Measurements from ENCODE around the gene HSPA14. TPM values are rescaled to one million over a fixed set of nuclear protein-coding genes. Genes with fewer than 3 reads are reported as not detected.
A peak's percentile ranks its signal among the peaks of the same experiment; 100 is the strongest.
"Not testable (repeated sequence)": the region's sequence is repeated elsewhere in the genome, so short reads cannot be mapped to it uniquely, and the experiment has no call there.

Gene HSPA14, protein sequence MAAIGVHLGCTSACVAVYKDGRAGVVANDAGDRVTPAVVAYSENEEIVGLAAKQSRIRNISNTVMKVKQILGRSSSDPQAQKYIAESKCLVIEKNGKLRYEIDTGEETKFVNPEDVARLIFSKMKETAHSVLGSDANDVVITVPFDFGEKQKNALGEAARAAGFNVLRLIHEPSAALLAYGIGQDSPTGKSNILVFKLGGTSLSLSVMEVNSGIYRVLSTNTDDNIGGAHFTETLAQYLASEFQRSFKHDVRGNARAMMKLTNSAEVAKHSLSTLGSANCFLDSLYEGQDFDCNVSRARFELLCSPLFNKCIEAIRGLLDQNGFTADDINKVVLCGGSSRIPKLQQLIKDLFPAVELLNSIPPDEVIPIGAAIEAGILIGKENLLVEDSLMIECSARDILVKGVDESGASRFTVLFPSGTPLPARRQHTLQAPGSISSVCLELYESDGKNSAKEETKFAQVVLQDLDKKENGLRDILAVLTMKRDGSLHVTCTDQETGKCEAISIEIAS
- total RNA-seq (2014; rRNA removed; shearing (Covaris generic); ENCODE audit: low replicate concordance), result 30.5 and 54.1 TPM in 2 replicates

DNA sequence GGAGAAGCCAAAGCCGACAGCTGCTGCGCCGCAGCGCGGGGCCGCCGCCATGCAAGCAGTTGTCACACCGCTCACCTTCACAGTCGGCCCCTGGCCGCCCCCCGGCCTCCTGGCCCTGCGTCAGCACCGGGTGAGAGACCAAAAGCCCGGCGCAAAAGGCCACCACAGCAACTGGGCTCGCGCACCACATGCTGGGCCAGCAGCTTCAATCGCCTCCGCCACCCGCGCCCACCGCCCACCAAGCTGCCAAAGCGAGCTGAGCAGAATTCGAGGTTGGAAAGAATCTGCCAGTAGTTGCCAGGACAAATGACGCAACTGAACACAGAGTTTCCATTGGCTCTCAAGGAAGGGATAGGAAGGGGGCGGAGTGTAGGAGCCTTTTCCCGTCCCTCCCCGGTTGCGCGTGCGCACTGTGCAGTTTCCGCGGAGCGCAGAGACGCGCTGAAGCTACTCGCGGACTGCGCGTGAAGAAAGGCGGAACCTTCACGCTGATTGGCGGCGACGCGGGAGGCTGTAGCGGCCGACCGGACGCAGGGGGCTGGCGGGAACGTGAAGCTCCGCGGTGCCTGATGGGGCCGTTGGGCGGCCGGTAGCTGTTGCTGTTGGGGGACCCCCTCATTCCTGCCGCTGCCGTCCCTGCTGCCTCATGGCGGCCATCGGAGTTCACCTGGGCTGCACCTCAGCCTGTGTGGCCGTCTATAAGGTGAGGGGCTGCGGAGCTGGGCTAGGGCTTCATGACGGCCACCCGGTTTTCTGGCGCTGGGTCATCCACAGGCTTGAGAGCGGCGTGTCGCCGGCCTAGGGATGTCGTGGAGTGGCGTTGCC is at the start of gene HSPA14, which contains the start of the genes CDNF and MSANTD7:
HSPA14 (plus strand) TSS at position 550 of the 825 bp plus-strand sequence; CDS start at position 647, 97 bp downstream.
CDNF (minus strand) TSS at position 281 of the 825 bp plus-strand sequence; CDS start at position 190, 91 bp downstream.
MSANTD7 (plus strand) TSS at position 550 of the 825 bp plus-strand sequence. CDS start 3,979 bp downstream, outside the sequence.
- DNase-seq, result peak; percentile 97
- H3K4me3 ChIP-seq, result peak within 1 kb of the TSS; percentile 80
- no peaks in the 10 kb centered on the region for H3K27me3 ChIP-seq
- no peaks in the 10 kb centered on the region for H3K9me3 ChIP-seq
- peaks cover 29% of the 10 kb centered on the region for H3K36me3 ChIP-seq

DNA sequence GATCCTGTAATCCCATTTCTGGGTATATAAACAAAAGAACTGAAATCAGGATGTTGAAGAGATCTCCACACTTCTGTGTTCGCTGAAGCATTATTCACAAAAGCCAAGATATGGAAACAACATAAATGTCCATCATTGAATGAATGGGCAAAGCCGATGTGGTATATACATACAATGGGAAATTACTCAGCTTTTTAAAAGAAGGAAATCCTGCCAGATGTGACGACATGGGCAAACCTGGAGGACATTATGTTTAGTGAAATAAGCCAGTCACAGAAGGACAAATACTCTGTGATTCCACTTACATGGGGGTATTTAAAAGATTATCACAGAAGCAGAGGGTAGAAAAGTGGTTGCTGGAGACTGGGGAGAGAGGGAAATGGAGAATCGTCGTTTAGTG is 39.5 kb upstream of the HSPA14 start:
- Histone ChIP-seq H3K27me3 (no peaks in the 10 kb centered on the region), H3K36me3 (no peaks in the 10 kb centered on the region)

DNA sequence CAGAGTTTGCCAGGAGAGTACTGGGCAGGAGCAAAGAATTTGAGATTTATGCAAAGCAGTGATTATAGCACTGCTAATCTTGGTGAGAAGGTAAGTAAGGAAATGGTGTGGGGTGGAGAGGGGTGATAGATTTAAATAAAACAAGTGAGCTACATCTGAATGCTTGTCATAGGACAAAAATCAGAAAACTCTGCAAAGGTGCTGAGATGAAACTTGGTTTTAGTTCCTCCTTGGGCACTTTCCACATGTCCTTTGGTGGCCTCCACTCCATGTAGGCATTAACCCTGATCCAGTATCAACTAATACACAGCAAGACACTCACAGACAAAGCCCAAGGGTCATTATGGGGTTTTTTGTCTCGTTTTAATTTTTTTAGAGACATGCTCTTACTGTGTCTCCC is 37.7 kb upstream of the HSPA14 start:
- Histone ChIP-seq H3K27me3 (no peaks in the 10 kb centered on the region), H3K4me3 (no peak overlapping the region), H3K9me3 (no peaks in the 10 kb centered on the region), H3K36me3 (no peaks in the 10 kb centered on the region)
- DNase-seq, result no peak

More for the DNA sequence above, 39.5 kb upstream of the HSPA14 start:
- H3K9me3 ChIP-seq, result no peaks in the 10 kb centered on the region
- no peak overlapping the region for H3K4me3 ChIP-seq
- no peak for DNase-seq

DNA sequence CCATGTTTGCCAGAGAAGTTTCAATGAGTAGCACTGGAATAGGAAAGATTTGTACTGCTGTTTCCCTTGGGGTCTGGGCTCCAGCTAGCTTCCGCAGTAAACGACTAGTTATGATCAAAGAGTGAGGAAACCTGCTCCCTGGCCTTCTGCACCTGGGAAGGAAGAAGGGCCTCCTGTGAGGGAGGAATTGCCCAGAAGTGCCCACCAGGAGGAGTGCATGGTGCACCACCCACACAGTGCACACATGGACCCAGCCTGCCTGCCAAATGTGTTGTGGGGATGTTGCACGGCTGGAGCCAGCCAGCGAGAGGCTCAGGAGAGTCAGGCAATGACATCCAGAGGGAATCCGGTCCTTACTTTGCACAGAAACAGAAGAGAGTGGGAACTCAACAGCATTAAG is 36.4 kb upstream of the HSPA14 start:
- no peaks in the 10 kb centered on the region for H3K27me3 ChIP-seq
- no peaks in the 10 kb centered on the region for H3K36me3 ChIP-seq
- peak; percentile 10 for DNase-seq
- no peak overlapping the region for H3K4me3 ChIP-seq
- no peaks in the 10 kb centered on the region for H3K9me3 ChIP-seq

DNA sequence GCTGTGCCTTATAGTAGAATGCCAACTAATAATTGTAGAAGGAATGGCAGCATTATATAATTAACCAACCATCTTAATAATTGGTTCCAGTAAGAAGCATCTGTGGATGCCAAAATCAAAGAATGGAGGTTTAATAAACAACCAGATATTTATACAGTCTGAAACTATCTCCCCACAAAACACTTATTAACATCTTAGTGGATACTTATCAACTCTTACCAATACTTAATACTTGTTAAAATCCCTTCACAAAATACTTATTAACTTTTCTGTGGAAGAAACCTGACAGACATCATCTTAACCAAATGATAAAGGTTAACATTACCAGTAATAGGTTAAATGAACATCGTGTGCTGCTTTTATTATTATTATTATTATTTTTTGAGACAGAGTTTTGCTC is 34.3 kb upstream of the HSPA14 start:
- no peak for DNase-seq
- Histone ChIP-seq H3K9me3 (no peaks in the 10 kb centered on the region), H3K36me3 (no peaks in the 10 kb centered on the region), H3K4me3 (no peak overlapping the region), H3K27me3 (no peaks in the 10 kb centered on the region)

DNA sequence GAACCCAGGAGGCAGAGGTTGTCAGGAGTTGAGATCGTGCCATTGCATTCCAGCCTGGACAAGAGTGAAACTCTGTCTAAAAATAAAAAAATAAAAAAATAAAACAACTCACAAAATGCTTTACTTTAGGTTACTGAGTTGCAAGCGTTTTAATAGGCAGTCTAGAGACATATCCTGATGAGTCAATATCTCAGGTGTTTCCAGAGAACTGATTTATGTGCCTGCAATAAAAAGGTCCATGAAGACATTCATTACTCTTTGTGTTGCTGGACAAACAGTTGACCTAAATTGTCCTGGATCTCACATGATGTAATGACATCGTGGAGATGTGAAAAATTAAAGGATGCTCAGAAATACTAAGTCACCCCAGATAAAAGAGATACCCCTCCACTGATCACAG is 31.8 kb upstream of the HSPA14 start:
- no peak for DNase-seq
- no peaks in the 10 kb centered on the region for H3K27me3 ChIP-seq
- H3K9me3 ChIP-seq, result no peaks in the 10 kb centered on the region
- H3K4me3 ChIP-seq, result no peak overlapping the region
- H3K36me3 ChIP-seq, result no peaks in the 10 kb centered on the region

DNA sequence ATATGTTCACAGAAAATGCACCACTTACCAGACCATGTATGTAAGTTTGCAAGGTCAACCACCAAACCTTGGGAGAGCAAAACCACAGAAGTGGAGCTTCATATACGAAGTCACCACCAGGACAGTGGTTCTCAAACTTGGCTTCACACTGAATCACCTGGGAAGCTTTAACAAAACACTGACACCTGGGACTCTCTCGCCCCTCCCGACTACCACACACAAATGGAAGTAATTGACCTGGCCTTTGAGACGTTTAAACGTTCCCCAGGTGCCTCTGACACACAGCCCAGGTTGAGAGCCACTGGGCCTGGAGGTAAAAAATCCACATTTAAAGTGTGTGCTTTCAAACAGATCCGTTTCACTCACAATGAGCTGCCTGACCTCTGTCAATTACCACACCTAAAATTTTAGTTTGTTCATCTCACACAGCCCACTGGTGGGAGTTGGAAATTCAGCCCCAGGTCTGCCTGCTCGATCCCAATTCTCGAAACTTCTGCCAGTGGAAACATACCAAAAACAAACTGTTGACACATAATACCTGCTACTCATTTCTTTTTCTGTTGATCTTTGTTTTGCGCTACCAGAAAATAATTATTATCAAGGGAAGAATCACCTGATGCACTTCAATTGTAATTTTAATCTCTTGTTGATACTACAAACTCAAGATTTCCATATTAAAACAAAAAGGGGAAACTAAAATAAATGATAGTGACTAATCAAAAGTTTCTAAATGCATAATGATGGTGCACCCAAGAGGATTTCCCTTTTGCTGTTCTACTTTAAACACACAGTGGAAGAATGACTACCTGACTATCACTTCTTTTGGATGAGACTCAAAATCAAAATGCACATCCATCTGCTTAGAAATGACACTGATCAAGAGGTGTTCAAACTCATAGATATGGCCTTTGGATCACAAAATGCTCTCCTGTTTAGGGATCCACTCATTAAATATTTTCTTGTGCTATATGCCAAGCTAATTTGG is 26.8 kb upstream of the HSPA14 start:
- H3K36me3 ChIP-seq, result no peaks in the 10 kb centered on the region

DNA sequence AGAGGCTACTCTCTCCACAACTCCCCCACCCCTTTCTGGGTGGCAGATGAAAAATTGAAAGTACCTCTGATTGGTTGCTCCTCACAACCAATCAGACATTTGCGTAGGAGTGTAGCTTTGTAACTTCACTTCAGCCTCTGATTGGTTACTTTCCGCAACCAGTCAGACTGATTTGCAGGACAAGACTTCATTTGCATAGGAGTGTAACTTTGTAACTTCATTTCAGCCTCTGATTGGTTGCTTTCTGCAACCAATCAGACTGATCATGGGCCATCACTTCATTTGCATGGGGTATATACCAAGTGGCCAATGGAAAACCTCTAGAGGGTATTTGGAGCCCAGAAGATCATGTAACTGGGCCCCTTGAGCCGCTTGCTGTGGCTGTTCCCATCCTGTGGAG is 25.8 kb upstream of the HSPA14 start:
- Histone ChIP-seq H3K4me3 (no peak overlapping the region), H3K27me3 (no peaks in the 10 kb centered on the region), H3K36me3 (no peaks in the 10 kb centered on the region), H3K9me3 (no peaks in the 10 kb centered on the region)
- DNase-seq, result no peak

More for the DNA sequence above, 26.8 kb upstream of the HSPA14 start:
- no peak for DNase-seq
- no peak overlapping the region for H3K4me3 ChIP-seq
- no peaks in the 10 kb centered on the region for H3K9me3 ChIP-seq
- no peaks in the 10 kb centered on the region for H3K27me3 ChIP-seq

DNA sequence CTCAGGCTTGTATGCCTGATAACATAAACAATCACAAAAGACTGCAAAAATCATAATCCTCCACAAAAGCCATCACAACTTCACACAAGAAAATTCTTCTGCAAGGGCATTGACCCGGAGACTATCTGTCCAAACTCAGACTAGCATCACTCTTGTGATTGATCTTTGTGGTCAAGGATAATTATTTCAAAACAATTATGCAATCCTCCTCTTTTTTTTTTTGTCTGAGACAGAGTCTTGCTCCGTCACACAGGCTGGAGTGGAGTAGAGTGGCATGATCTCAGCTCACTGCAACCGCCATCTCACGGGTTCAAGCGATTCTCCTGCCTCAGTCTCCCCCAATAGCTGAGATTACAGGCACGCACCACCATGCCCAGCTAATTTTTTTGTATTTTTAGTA is 22.4 kb upstream of the HSPA14 start:
- H3K36me3 ChIP-seq, result no peaks in the 10 kb centered on the region
- H3K4me3 ChIP-seq, result no peak overlapping the region
- DNase-seq, result no peak
- no peaks in the 10 kb centered on the region for H3K9me3 ChIP-seq
- H3K27me3 ChIP-seq, result no peaks in the 10 kb centered on the region

DNA sequence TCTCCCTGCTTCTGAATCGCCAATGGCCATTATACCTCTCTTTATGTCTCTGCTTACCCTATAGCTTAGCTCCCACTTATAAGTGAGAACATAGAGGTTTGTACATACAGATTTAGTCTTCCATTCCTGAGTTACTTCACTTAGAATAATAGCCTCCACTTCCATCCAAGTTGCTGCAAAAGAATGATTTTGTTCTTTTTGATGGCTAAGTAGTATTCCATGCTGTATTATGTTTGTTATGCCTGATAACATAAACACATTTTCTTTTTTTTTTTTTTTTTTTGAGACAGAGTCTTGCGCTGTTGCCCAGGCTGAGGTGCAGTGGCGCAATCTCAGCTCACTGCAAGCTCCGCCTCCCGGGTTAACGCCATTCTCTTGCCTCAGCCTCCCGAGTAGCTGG is 21.4 kb upstream of the HSPA14 start:
- H3K9me3 ChIP-seq, DNase-seq, H3K4me3 ChIP-seq, H3K27me3 ChIP-seq, H3K36me3 ChIP-seq: not testable (repeated sequence)

DNA sequence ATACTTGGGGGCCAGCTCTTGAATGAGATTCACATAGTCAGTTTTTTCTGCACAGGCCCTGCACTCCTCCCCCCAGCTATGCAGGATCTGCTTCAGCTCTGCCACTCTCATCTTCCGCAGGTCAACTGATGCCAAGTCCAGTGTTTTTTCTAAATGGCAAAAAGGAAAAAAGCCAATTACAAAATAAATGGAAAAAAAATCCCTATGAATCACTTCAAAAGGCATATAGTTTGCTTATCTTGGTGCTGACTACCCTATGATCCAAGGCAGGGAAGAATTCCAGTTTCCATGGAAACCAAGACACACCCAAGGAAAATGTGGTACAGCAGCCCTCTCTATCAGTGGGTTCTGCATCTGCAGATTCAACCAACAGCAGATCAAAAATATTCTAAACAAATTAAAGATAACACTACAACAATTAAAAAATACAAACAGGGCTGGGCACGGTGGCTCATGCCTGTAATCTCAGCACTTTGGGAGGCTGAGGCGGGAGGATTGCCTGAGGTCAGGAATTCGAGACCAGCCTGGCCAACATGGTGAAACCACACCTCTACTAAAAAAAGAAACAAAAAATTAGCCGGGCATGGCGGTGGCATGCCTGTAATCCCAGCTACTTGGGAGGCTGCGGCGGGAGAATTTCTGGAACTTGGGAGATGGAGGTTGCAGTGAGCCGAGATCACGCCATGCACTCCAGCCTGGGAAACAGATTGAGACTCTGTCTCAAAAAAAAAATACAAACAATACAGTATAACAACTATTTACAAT is 17.9 kb upstream of the HSPA14 start:
- DNase-seq, result peak; percentile 74
- Histone ChIP-seq H3K27me3 (no peaks in the 10 kb centered on the region), H3K9me3 (no peaks in the 10 kb centered on the region), H3K36me3 (no peaks in the 10 kb centered on the region), H3K4me3 (no peak overlapping the region)

DNA sequence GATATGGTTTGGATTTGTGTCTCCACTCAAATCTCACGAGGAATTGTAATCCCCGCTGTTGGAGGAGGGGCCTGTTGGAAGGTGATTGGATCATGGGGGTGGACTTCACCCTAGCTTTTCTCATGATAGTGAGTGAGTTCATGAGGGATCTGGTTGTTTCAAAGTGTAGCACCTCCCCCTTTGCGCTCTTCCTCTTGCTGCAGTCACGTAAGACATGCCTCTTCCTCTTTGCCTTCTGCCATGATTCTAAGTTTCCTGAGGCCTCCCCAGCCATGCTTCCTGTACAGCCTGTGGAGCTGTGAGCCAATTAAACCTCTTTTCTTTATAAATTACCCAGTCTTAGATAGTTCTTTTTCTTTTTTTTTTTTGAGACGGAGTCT is 17.3 kb upstream of the HSPA14 start:
- Histone ChIP-seq H3K4me3 (no peak overlapping the region), H3K27me3 (no peaks in the 10 kb centered on the region), H3K9me3 (no peaks in the 10 kb centered on the region), H3K36me3 (no peaks in the 10 kb centered on the region)
- no peak for DNase-seq

DNA sequence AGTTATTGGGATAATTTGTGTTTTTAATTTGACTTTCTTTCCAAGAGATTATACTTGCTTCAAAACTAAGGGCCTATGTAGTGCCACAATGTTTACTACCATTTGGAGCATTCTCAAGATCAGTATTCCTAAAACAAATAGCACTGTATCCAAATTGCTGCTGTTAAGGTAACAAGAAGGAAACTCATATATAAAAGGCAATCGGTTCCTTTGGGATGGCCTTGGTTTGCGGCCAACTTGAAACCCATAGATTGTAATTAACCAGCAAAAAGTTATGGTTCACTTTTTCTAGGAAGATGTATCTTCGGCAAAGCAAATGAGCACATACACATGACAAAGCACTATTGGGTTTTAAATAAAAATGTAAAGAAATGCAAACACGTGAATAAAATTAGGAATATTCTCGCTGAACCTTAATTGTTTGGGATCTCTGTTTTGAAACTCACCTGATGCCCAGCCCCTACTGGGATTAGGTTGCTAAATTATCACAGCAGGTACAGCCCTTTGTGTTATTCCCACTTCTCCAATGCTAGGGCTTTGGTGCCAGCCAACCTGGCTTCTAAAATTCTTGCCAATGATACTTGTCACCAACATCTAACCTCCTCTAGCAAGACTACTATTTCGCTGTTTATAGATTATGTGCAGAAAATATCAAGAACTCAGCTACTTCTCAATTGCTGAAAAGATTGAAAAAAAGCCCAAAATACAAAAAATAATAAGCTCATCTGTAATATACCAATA is 16.3 kb upstream of the HSPA14 start:
- H3K36me3 ChIP-seq, result no peaks in the 10 kb centered on the region
- no peaks in the 10 kb centered on the region for H3K9me3 ChIP-seq
- DNase-seq, result no peak
- no peaks in the 10 kb centered on the region for H3K27me3 ChIP-seq
- H3K4me3 ChIP-seq, result no peak overlapping the region

DNA sequence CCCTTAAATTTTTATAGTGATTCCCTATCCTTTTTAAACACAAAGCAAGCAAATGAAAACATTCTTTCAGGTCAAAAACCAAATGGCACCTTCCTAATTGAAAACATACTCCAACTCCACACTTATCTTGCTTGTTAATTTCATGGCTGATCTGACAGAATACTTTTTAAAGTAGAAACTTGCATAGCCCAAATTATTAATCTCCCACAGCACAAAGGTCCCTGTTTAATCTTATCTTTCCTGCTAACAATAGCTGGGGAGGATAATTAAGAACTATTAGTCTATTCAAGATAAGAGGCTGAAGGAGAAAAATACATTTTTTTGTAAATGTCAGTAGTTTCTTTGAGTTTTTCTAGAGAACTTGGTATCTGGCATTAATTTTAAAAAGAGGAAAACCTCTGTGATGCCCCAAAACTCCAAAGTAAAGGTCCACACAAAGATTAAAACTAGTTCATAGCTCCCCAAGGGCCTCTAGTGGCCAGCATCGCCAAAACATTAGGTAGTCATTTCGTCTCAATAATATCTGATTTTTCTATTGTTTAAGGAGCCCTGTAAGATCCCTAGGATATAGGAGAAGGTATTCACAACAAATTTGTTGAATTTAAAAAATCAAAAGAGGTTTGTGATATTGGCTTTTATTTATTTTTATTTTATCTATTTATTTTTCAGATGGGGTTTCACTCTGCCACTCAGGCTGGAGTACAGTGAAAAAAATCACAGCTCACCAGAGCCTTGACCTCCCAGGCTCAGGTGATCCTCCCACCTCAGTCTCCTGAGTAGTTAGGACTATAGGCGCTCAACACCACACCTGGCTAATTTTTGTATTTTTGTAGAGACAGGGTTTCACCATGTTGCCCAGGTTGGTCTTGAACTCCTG is 15.0 kb upstream of the HSPA14 start:
- Histone ChIP-seq H3K27me3 (no peaks in the 10 kb centered on the region), H3K9me3 (no peaks in the 10 kb centered on the region), H3K36me3 (no peaks in the 10 kb centered on the region), H3K4me3 (no peak overlapping the region)
- peak; percentile 33 for DNase-seq
